GM20000 (cell line): Measurements from ENCODE around the gene SLC23A2.

Experiments
- DNase-seq: peaks from one replicate; pipeline ENCODE4 v3.0.0; 2012; ENCODE audit warnings: low spot score
- TF ChIP-seq, protein P1 (sequence below): IDR thresholded peaks from 2 replicates; pipeline ENCODE4 v1.5.1; 2012; ENCODE audit warnings: mild to moderate bottlenecking, control low read depth; ENCODE audit errors: extremely low read depth, missing control alignments

SLC23A2 gene

DNA sequence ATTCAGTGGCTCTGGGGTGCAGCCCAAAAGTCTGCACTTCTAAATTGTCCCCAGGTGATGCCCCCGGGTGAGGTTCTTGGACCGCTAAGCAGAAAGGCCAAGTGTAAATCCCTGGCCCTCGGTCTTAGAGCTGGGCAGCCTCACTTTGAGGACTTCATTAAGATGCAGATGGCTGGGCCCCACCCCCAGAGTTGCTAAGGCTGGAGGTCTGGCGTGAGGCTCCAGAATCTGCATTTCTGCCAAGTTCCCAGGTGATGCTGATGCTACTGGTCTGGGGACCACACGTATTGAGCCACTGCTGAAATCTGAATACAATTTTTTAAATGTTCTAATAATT is 735 bp upstream of the SLC23A2 start:
- DNase-seq: no peak
- TF ChIP-seq, protein P1, sequence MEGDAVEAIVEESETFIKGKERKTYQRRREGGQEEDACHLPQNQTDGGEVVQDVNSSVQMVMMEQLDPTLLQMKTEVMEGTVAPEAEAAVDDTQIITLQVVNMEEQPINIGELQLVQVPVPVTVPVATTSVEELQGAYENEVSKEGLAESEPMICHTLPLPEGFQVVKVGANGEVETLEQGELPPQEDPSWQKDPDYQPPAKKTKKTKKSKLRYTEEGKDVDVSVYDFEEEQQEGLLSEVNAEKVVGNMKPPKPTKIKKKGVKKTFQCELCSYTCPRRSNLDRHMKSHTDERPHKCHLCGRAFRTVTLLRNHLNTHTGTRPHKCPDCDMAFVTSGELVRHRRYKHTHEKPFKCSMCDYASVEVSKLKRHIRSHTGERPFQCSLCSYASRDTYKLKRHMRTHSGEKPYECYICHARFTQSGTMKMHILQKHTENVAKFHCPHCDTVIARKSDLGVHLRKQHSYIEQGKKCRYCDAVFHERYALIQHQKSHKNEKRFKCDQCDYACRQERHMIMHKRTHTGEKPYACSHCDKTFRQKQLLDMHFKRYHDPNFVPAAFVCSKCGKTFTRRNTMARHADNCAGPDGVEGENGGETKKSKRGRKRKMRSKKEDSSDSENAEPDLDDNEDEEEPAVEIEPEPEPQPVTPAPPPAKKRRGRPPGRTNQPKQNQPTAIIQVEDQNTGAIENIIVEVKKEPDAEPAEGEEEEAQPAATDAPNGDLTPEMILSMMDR: no peak

DNA sequence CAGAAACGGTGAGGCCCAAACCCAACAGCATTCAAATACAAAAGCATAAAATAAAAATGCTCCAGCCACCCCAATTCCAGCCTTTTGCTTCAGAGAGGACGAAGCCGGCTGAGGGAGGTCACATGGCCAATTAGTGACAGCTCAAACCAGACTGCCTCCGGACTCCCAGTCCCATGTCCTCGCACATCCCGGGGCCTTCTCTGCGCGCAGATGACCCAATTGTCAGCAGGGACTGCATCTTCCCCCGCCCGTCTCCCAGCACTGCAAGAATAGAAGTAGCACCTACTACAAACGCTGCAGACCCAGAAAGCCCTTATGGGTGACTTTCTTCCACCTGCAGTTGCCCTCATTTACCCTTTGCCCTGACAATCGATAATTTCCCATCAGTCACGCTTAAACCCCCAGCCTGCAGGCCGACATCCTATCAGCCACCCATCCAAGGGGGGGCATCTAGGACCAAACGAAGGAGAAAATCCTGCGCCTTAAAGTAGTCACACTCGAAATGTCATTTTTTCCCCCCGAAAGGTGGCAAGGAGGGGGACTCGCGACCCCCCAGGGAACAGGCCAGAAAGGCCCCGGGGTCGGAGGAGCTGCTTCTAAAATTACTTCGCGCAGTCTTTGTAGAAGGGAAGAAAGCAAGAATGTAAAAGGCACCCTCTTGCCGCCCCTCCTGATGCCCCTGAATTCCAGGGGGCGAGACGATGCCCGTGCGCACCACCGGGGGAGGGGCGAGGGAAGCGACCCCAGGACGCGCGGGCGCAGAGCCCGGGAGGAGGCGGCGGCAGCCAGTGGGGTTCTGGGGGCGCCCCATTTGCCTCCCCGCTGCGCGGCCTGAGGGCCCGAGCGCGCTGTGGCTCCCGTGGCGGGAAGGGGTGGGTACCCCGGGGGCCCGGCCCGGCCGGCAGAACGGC is 792 bp downstream of the SLC23A2 start:
- DNase-seq: peak; percentile 66
- TF ChIP-seq, protein P1: no peak

DNA sequence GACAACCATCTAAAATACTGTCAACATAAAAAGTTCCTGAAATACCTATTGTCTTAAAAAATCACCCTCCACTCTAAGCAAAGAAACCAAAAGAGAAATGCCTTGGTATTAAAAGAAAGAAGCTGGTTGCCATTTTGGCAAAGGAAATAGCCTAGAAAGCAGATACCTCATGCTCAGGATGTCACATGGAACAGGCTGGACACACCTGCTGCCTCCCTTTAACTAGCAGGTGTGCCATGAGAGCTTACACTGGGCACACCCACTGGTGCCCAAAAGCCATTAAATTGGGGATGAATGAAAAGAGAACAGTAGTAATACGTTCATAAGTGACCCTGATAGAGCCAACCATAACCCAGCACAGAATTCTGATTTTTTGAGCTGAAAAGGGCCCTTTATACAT is 1.5 kb downstream of the SLC23A2 start:
- peak; percentile 34 for DNase-seq
- TF ChIP-seq, protein P1: no peak

DNA sequence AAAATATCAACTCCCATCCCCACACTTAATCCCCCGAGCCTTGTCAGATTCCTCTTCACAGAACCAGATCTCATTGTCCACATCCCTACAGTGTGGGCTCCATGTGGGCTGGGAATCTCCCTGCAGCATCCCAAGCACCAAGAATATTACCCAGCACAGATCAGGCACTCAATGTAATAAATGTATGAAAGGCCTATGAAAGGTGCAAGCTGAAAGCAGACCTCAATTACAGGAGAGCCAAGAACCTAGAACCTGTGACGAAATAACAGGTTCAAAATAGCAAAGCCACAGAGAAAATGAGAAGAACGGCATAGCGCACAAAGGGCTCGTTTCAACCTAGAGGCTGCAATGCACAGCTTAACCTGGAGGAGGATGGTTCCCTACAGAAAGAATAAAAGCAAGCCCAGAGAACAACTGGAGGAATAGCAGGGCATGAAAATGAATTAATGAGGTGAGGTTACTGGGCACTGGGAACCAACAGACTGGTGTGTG is 3.1 kb downstream of the SLC23A2 start:
- TF ChIP-seq, protein P1: no peak
- DNase-seq: peak; percentile 68

DNA sequence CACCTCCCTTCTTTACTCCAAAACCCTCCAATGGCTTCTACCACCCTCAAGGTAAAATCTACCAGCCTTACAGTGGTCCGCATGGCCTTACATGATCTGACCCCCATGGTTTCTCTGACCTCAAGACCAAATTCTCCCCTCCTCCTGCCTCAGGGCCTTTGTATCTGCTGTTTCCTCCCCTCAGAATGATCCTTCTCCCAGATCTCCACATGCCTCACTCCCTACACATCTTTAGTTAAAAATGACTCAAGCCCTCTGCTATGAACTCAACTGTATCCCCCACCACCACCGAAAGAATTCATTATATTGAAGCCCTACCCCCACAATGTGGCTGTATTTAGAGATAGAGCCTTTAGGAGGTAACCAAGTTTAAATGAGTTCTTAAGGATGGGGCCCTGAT is 4.1 kb downstream of the SLC23A2 start:
- TF ChIP-seq, protein P1: no peak

DNA sequence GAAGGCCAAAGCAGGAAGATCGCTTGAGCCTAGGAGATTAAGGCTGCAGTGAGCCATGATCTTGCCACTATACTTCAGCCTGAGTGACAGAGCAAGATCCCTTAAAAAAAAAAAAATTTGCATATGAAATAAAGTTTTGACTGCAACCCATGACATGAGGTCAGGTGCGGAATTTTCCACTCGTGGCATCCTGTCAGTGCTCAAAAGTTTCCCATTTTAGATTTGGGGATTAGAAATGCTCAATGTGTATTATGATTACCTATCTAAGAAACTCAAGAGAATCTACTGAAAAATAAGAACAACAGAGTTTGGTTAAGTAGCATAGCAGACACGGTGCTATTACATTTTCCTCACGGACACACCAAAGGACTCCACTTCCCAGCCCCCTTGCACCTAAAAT is 11.7 kb downstream of the SLC23A2 start:
- TF ChIP-seq, protein P1: no peak
- DNase-seq: no peak

More for the DNA sequence above, 4.1 kb downstream of the SLC23A2 start:
- DNase-seq: no peak

DNA sequence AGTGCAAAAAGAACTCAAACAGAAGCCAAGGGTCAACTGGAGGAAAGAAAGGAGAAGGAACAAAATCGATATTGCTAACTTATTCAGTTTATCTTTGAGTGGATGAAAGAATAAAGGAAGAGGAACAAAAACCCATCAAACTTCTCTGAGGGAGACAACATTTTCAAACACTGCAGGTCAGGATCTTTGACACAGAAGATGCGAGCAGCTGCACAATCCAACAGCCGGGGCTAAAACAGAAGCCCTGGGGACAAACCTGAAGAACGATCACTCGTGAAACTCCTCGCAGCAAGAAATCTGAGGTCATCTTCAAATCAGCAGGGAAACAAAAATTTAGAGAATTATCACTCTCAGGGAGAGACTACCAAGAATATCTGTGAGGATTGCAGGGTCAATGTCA is 14.2 kb downstream of the SLC23A2 start:
- TF ChIP-seq, protein P1: no peak
- no peak for DNase-seq
